ENCODE measurements around the gene RETN.
"Not testable (repeated sequence)": the region's sequence is repeated elsewhere in the genome, so short reads cannot be mapped to it uniquely, and the experiment has no call there.

RETN gene

DNA sequence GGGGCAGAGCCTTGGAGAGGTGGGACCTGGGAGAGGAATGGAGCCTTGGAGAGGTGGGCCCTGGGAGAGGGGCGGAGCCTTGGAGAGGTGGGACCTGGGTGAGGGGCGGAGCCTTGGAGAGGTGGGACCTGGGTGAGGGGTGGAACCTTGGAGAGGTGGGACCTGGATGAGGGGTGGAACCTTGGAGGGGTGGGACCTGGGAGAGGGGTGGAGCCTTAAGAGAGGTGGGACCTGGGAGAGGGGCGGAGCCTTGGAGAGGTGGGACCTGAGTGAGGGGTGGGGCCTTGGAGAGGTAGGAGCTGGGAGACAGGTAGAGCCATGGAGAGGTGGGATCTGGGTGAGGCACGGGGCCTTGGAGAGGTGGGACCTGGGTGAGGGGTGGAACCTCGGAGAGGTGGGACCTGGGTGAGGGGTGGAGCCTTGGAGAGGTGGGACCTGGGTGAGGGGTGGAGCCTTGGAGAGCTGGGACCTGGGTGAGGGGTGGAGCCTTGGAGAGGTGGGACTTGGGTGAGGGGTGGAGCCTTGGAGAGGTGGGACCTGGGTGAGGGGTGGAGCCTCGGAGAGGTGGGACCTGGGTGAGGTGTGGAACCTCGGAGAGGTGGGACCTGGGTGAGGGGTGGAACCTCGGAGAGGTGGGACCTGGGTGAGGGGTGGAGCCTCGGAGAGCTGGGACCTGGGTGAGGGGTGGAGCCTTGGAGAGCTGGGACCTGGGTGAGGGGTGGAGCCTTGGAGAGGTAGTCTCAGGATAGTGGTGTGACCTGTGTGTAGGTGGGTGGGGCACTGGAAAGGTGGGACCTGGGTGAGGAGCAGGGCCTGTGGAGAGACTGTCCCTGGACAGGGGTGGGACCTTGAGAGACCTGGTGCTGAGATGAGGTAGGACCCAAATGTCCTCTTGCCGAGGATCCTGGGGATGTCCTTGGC, 25.0 kb upstream of the RETN start:
- ATAC-seq, result not testable (repeated sequence)
- H3K4me1 Mint-ChIP-seq, result peaks cover 13% of the 10 kb centered on the region

DNA sequence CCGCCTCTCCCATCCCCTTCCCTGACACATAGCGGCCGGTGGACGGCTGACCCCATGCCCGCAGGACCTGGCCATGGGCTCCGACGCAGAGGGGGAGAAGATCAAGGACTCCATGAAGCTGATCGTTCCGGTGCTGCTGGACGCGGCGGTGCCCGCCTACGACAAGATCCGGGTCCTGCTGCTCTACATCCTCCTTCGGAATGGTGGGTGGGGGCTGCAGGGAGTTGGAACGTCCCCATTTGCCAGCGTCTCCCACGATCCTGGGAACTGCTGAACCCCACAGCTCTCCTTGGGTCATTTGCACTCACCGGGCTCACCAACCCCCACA, 24.3 kb upstream of the RETN start:
- ATAC-seq (no peak), DNase-seq (no peak)
- H3K9me3 Mint-ChIP-seq, result no peaks in the 10 kb centered on the region
- no peak overlapping the region for H3K4me3 Mint-ChIP-seq
- H3K36me3 Mint-ChIP-seq (ENCODE audit: low read depth), result peaks cover 8% of the 10 kb centered on the region
- H3K4me1 Mint-ChIP-seq, result peaks cover 11% of the 10 kb centered on the region
- no peak overlapping the region for H3K27ac Mint-ChIP-seq
- no peaks in the 10 kb centered on the region for H3K27me3 Mint-ChIP-seq

More for the DNA sequence above, 25.0 kb upstream of the RETN start:
- not testable (repeated sequence) for H3K9me3 Mint-ChIP-seq; H3K36me3 Mint-ChIP-seq (ENCODE audit: low read depth); H3K27me3 Mint-ChIP-seq; H3K27ac Mint-ChIP-seq; H3K4me3 Mint-ChIP-seq
- peak; percentile 34 for DNase-seq

DNA sequence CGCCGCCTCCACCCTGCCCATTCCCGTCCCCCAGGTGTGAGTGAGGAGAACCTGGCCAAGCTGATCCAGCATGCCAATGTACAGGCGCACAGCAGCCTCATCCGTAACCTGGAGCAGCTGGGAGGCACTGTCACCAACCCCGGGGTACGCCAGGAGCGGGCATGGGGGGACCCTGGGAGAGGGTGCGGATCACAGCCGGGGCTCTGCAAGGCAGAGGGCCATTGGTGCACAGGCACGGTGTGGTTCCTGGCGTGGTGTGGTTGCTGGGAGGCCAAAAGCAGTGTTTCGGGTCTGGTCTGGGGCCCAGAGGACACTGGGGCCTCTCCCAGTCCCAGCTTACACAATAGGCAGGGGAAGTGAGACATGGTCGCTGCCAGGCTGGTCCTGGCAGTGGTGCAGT, 23.7 kb upstream of the RETN start:
- H3K4me3 Mint-ChIP-seq, result no peak overlapping the region
- peaks cover 4% of the 10 kb centered on the region for H3K4me1 Mint-ChIP-seq
- peaks cover 4% of the 10 kb centered on the region for H3K36me3 Mint-ChIP-seq (ENCODE audit: low read depth)
- no peak overlapping the region for H3K27ac Mint-ChIP-seq
- no peaks in the 10 kb centered on the region for H3K27me3 Mint-ChIP-seq
- no peaks in the 10 kb centered on the region for H3K9me3 Mint-ChIP-seq
- ATAC-seq (no peak), DNase-seq (no peak)

DNA sequence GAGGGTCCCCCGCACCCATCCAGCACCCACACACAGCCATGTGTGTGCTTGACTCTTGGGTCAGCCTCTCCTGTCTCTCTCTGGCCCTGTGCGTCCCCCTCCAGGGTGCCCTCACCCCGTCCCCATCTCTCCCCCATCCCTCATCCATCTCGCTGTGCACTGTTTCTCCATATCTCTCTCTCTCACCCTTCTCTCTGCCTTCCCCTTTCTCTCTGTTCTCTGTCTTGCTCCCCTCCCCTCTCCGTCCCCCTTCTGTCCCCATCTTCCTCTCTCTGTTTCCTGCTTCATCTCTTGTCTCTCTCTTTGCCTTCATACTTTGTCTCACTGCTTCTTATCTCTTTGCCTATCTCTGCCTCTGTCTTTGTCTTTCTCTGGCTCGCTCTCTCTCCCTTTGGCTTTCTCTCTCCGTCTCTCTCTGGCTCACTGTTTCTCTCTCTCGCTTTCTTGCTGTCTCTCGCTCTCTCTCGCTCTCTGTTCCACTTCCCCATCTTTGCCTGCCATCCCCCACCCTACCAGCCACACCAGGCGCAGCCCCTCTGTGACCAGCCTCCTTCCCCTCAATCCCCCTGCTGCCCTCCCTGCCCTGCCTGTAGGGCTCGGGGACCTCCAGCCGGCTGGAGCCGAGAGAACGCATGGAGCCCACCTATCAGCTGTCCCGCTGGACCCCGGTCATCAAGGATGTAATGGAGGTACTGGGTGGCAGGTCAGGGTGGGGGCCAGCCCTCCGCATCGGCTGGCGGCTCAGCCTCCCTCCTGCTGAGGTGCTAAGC, 23.0 kb upstream of the RETN start:
- ATAC-seq, result no peak

DNA sequence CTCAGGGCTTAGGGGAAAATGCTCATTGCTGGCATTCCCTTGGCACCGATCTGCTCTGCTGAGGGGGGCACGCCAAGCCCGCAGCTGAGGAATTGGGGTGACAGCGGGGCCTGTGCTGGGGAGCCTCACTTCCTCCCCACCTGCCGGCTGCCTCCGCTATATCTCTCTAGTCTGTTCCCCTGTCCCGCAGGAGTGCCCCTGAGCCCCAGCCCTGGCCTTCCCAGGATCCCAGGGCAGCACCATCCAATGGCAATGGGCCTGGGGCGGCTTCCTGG, 22.5 kb upstream of the RETN start:
- ATAC-seq (no peak), DNase-seq (no peak)
- Mint-ChIP-seq H3K9me3 (no peaks in the 10 kb centered on the region), H3K4me3 (no peak overlapping the region), H3K27ac (no peak overlapping the region), H3K27me3 (peaks cover 2% of the 10 kb centered on the region), H3K4me1 (peaks cover 3% of the 10 kb centered on the region), H3K36me3 (ENCODE audit: low read depth) (no peaks in the 10 kb centered on the region)

More for the DNA sequence above, 23.0 kb upstream of the RETN start:
- Mint-ChIP-seq H3K4me1 (peaks cover 3% of the 10 kb centered on the region), H3K36me3 (ENCODE audit: low read depth) (no peaks in the 10 kb centered on the region), H3K27me3 (no peaks in the 10 kb centered on the region), H3K9me3 (no peaks in the 10 kb centered on the region), H3K27ac (no peak overlapping the region), H3K4me3 (no peak overlapping the region)
- DNase-seq, result no peak

DNA sequence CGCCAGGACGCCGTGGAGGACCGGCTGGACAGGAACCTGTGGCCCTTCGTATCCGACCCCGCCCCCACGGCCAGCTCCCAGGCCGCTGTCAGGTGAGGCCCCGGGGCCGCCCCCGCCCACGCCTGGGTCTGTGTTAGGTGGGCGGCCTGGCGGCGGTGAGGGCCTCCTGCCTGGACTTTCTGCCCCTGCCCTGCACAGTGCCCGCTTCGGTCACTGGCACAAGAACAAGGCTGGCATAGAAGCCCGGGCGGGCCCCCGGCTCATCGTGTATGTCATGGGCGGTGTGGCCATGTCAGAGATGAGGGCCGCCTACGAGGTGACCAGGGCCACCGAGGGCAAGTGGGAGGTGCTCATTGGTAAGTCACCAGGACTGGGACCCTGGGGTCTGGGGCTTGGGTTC, 21.7 kb upstream of the RETN start:
- Mint-ChIP-seq H3K36me3 (ENCODE audit: low read depth) (no peaks in the 10 kb centered on the region), H3K4me1 (peaks cover 6% of the 10 kb centered on the region), H3K4me3 (no peak overlapping the region), H3K9me3 (no peaks in the 10 kb centered on the region), H3K27ac (no peak overlapping the region), H3K27me3 (peaks cover 3% of the 10 kb centered on the region)
- ATAC-seq, result no peak
- DNase-seq, result no peak

DNA sequence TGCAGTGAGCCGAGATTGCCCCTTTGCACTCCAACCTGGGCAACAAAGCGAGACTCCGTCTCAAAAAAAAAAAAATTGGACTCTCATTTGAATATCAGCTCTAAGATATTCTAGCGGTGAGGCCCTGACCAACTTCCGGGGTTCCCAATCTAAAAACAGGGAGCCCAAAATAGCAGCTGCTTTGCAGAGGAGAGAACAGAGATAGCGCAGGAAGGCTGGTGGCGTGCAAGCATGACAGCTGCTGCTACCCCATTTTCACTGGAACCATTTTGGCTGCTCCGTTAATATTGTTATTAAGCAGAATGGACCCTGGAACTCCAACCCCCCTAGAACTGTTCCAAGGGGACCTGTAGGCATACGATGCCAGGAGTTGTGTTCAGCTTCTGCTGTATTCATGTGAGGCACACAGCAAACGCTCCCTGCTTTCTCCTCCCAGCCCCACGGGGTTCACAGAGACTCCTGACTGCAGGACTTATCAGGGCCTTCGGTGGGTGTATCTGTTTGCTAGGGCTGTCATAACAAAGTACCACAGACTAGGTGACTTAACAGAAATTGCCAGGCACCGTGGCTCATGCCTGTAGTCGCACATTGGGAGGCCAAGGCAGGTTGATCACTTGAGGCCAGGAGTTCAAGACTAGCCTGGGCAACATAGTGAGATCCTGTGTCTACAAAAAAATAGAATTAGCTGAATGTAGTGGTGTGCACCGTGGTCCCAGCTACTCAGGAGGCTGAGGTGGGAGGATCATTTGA, 20.4 kb upstream of the RETN start:
- no peak overlapping the region for H3K27ac Mint-ChIP-seq
- no peak for ATAC-seq

DNA sequence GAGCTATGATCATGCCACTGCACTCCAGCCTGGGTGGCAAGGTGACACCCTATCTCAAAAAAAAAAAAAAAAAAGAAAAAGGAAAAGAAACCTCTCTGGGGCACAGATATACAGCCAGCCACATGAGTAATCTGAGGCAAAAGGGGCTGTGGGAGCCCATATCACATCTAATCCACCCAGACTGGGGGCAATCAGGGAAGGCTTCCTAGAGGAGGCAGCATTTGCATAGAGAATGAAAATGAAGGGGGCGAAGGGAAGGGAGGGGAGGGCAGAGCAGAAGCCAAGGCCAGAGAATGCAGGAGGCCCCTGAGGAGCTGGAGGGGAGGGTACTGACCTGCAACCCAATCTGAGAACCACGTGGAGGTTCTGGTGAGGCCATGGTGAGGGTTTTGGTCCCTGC, 18.7 kb upstream of the RETN start:
- no peak overlapping the region for H3K4me3 Mint-ChIP-seq

More for the DNA sequence above, 20.4 kb upstream of the RETN start:
- no peak for DNase-seq
- Mint-ChIP-seq H3K36me3 (ENCODE audit: low read depth) (no peaks in the 10 kb centered on the region), H3K4me3 (no peak overlapping the region), H3K4me1 (peaks cover 12% of the 10 kb centered on the region), H3K27me3 (peaks cover 5% of the 10 kb centered on the region), H3K9me3 (no peaks in the 10 kb centered on the region)

DNA sequence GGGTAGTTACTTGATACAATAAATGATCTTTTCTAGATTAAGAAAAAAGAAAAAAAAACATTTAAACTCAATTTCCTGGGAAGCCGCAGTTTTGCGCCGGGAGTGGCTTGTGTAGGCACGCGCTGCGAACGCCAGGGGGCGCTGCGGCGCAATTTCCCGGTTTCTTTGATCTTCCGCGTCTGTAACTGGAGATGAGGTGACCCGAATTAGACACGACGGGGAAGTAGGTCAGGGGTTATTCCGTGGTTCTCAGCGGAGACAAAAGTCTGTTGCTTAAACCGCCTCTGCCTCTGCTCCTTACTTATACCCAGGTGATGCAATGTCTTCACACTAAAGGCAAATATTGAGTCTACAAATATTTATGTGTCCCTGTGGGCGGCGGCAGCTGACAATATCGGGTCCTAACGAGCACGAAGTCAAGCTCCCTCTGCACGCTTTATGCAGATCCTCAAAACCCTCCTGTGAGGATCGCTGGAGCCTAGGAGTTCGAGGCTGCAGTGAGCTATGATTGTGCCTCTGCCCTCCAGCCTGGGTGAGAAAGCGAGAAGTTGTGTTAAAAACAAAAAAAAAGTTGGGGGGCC, 16.7 kb upstream of the RETN start:
- no peaks in the 10 kb centered on the region for H3K36me3 Mint-ChIP-seq (ENCODE audit: low read depth)
- H3K27me3 Mint-ChIP-seq, result peaks cover 5% of the 10 kb centered on the region
- H3K4me3 Mint-ChIP-seq, result peak overlapping the region; percentile 40
- DNase-seq, result peak; percentile 90
- peak; percentile 77 for ATAC-seq
- peaks cover 18% of the 10 kb centered on the region for H3K4me1 Mint-ChIP-seq
- no peaks in the 10 kb centered on the region for H3K9me3 Mint-ChIP-seq
- peak overlapping the region; percentile 18 for H3K27ac Mint-ChIP-seq

More for the DNA sequence above, 18.7 kb upstream of the RETN start:
- ATAC-seq (no peak), DNase-seq (no peak)
- H3K27me3 Mint-ChIP-seq, result peaks cover 5% of the 10 kb centered on the region
- H3K4me1 Mint-ChIP-seq, result peaks cover 12% of the 10 kb centered on the region
- no peaks in the 10 kb centered on the region for H3K9me3 Mint-ChIP-seq
- no peaks in the 10 kb centered on the region for H3K36me3 Mint-ChIP-seq (ENCODE audit: low read depth)
- H3K27ac Mint-ChIP-seq, result no peak overlapping the region

DNA sequence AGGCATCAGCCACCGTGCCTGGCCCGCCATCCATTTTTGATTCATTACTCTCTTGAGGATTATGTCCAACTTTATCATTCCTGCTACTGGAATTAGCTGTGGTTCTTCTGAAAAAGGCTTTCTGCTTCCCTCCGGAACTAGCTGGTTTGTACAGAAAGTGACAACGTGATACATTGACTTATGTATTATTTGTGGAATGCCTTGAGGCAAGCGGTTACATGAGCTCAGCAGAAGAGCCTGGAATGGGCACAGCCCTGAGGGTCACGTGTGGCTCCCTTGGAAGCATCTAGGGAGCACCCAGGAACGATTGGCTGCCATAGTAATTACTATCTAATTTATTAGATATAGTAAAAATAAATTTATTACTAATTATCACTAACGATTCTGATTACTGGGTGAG, 14.4 kb upstream of the RETN start:
- DNase-seq (no peak), ATAC-seq (no peak)
- Mint-ChIP-seq H3K27me3 (peaks cover 5% of the 10 kb centered on the region), H3K9me3 (no peaks in the 10 kb centered on the region), H3K36me3 (ENCODE audit: low read depth) (no peaks in the 10 kb centered on the region), H3K27ac (no peak overlapping the region), H3K4me3 (no peak overlapping the region), H3K4me1 (peaks cover 32% of the 10 kb centered on the region)

DNA sequence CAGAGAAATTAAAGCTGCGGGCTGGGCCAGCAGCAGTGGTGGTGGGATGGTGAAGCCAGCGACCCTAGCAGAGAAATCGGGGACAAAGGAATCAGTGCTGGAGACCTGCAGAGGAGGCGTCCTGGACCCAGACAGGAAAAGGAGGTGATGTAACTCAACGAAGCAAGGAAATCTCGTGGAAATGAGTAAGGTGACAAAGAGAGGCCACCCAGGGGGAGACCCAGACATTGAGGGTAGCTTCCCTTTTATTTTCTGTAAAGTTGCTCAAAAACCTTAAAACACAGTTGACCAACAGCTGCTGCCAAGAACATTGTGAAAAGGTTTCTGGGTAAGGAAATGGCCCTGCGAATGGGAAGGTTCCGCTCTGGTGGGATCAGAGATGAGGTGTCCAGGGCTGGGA, 13.3 kb upstream of the RETN start:
- H3K27ac Mint-ChIP-seq, result no peak overlapping the region
- ATAC-seq (no peak), DNase-seq (no peak)
- H3K4me1 Mint-ChIP-seq, result peaks cover 32% of the 10 kb centered on the region
- H3K27me3 Mint-ChIP-seq, result peaks cover 5% of the 10 kb centered on the region
- no peak overlapping the region for H3K4me3 Mint-ChIP-seq
- no peaks in the 10 kb centered on the region for H3K36me3 Mint-ChIP-seq (ENCODE audit: low read depth)
- H3K9me3 Mint-ChIP-seq, result no peaks in the 10 kb centered on the region

DNA sequence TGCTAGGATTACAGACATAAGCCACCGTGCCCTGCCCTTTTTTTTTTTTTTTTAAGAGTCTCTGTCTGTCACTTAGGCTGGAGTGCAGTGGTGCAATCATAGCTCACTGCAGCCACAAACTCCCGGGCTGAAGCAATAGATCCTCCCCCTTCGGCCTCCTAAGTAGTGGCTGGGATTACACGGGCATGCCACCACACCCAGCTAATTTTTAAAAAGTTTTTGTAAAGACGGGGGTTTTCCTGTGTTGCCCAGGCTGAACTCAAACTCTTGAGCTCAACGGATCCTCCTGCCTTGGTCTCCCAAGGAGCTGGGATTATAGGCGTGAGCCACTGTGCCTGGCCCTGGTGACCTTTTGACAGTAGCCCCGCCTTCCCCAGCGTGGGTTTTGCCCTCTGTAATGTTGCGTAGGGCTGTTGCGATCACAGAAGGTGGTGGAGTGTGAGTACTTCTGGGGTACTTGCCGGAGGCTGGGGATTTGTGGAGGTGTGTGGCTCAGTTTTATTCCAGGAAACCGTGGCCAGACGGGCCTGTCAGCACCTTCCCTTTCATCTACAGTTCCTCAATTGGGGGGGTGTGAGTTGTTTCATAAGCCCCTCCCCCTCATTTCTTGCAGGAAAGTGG, 11.6 kb upstream of the RETN start:
- H3K27ac Mint-ChIP-seq, result peak overlapping the region; percentile 39
- no peaks in the 10 kb centered on the region for H3K9me3 Mint-ChIP-seq
- no peaks in the 10 kb centered on the region for H3K36me3 Mint-ChIP-seq (ENCODE audit: low read depth)
- peak overlapping the region; percentile 63 for H3K4me3 Mint-ChIP-seq
- peaks cover 2% of the 10 kb centered on the region for H3K27me3 Mint-ChIP-seq
- H3K4me1 Mint-ChIP-seq, result peaks cover 28% of the 10 kb centered on the region
- peak; percentile 74 for DNase-seq
- ATAC-seq, result peak; percentile 91

DNA sequence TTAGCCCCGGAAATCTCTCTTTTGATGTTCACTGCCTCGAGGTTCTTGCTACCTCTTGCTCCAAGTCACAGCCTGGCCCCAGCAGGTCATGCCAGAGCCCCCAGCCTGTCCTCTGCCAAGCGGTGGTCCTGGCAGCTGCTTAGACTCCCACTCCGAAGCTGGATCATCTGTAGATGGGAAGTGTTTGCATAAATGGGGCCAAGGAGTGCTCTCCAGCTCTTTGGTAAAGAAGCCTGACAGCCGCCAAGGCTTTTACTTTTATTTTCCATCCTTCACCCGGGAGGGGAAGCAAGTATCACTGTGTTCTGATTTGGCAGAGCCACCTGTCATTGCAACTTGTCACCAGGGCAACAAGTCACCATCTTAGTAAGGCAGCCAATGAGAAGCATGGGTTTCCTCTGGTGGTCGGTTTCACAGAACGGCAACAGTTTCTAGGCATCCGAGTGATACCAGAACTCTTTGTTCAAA, 10.6 kb upstream of the RETN start:
- ATAC-seq, result peak; percentile 77
- Mint-ChIP-seq H3K27ac (peak overlapping the region; percentile 70), H3K4me3 (peak overlapping the region; percentile 63), H3K9me3 (no peaks in the 10 kb centered on the region), H3K27me3 (no peaks in the 10 kb centered on the region), H3K4me1 (peaks cover 23% of the 10 kb centered on the region), H3K36me3 (ENCODE audit: low read depth) (no peaks in the 10 kb centered on the region)
- peak; percentile 41 for DNase-seq
